BJ (cell line): ENCODE results near the gene KIF1A. TPM values are rescaled to one million over a fixed set of nuclear protein-coding genes. Genes with fewer than 3 reads are reported as not detected.

Experiments
- CTCF ChIA-PET: fragments of 350-600 bp; formaldehyde crosslinking; extraction: SDS; loops from one replicate; lab custom pipeline; 2021; ENCODE audit warnings: antibody characterized with exemption, inconsistent platforms; lab: Yijun Ruan, JAX
- POLR2A ChIA-PET: fragments of 300-600 bp; sonication (Branson Sonifier 250); formaldehyde crosslinking; extraction: SDS; loops from one replicate; lab custom pipeline; 2021; ENCODE audit warnings: antibody characterized with exemption; lab: Charles Lee
- DNase-seq: peaks from one replicate; pipeline ENCODE4 v3.0.0-alpha.2; 2011; ENCODE audit warnings: low read depth
- H3K27me3 ChIP-seq: 2 replicates; pipeline ENCODE4 v1.6.0; 2011; ENCODE audit warnings: low read length; ENCODE audit not compliant: control insufficient read depth, insufficient read depth
- H3K36me3 ChIP-seq: 2 replicates; pipeline ENCODE4 v1.5.1; 2011; ENCODE audit warnings: low read length; ENCODE audit not compliant: control insufficient read depth, insufficient read depth
- H3K4me3 ChIP-seq: 2 replicates; pipeline ENCODE4 v1.5.1; 2011; ENCODE audit warnings: low read depth, mild to moderate bottlenecking, control low read depth, low read length
- CTCF ChIP-seq: IDR thresholded peaks from 2 replicates; pipeline ENCODE4 v1.5.1; 2011; ENCODE audit warnings: low read depth, mild to moderate bottlenecking, control low read depth, inconsistent platforms, low read length, moderate library complexity; ENCODE audit not compliant: insufficient read depth
- polyA plus RNA-seq: library from polyadenylated mRNA; depleted of rRNA; stranded (reverse); fragments of >200 nt; gene quantifications from 2 replicates; pipeline ENCODE4 v1.2.3, GENCODE V29; 2011

The KIF1A gene
- polyA plus RNA-seq, 1 experiment, result 0.01 TPM

DNA sequence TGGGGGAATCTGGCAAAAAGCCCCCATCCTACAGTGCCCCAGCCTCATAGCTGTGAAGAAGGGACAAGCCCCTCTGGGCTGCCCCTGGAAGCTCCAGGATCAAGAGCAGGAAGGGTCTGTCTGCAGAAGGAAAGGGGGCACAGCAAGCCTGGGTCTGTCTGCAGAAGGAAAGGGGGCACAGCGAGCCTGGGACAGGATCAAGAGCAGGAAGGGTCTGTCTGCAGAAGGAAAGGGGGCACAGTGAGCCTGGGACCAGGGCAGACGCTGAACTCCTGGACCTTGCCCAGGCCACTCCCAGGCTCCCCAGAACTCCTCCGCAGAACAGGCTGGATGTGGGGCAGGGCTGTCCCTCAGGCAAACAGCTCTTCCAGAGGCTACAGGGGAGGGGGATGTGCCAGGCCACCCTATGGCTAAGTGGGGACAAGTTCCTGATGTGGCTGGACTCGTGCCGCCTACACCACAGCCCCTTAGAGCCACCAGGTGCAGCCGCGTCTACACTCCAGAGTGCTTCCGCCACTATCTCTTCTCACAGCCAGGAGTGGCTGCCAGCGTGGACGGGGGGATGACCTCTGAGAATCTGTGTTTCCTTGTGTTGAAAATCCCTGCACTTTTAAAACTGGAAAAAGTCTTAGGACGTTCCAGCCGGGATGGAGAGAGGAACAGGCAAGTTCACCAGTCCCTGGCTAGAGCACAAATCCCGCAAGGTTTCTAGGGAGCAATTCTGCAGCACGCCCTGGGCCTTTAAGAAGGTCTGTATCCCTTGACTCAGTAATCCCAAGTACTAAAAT is 20.8 kb downstream of the KIF1A start:
- H3K36me3 ChIP-seq, result no peaks in the 10 kb centered on the region
- no peak for TF ChIP-seq CTCF
- peaks cover 17% of the 10 kb centered on the region for H3K27me3 ChIP-seq
- DNase-seq, result no peak
- H3K4me3 ChIP-seq, result no peak overlapping the region
- CTCF ChIA-PET, result interaction anchor here (0.6 kb wide), 1 partner anchor 543 kb away, joined by 4 read pairs; no protein-coding TSS in a partner anchor
- POLR2A ChIA-PET, result no interaction called here

DNA sequence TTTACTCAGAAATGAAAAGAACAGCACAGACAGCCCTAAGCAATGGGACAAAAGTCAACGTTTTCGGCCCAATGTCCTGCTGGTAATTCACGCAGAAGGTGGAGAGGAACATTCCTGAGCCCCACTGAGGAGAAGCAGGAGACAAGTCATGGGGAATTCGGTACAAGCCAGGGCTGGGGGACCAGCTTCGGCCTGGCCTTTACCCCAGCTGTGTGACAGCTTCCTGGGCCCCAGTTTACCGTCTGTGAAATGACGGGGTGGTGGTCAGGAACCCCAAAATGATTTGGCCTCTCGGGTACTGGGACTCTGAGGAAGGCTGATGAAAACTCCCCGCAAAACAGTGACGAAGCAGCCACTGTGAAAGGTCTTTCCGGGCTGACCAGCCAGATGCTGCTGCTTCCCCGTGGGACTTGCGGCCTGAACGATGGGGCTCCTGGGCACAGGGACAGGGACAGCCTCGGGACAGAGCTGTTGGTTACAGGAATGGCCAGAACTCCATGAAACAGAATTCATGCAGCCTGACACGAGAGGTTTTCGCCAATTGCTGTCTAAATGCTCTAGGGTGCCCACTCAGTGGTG is 21.6 kb downstream of the KIF1A start:
- ChIA-PET CTCF (no interaction called here), POLR2A (no interaction called here)
- Histone ChIP-seq H3K4me3 (no peak overlapping the region), H3K27me3 (peaks cover 17% of the 10 kb centered on the region), H3K36me3 (no peaks in the 10 kb centered on the region)
- DNase-seq, result no peak
- no peak for TF ChIP-seq CTCF

DNA sequence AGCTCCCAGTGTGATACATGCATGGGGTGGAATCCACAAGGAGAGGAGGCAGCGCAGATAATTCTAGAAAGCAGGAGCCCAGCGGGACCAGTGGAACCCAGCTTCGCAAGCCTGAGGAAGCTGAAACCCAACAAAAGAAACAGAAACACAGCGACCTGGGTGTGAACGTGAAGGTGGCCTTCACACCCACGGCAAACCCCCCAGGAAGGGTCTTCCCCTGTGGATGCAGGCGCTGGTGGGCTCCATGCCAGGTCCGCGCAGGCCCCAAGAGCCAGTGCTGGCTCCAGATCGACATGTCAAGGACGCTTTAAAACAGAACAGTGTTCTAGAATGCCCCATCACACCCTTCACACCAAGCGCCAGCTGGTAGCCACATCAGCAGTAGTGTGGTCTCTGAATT is 22.1 kb downstream of the KIF1A start:
- no peak for TF ChIP-seq CTCF
- H3K36me3 ChIP-seq, result no peaks in the 10 kb centered on the region
- peaks cover 16% of the 10 kb centered on the region for H3K27me3 ChIP-seq
- no peak for DNase-seq
- no peak overlapping the region for H3K4me3 ChIP-seq
- CTCF ChIA-PET, result no interaction called here
- POLR2A ChIA-PET, result no interaction called here

DNA sequence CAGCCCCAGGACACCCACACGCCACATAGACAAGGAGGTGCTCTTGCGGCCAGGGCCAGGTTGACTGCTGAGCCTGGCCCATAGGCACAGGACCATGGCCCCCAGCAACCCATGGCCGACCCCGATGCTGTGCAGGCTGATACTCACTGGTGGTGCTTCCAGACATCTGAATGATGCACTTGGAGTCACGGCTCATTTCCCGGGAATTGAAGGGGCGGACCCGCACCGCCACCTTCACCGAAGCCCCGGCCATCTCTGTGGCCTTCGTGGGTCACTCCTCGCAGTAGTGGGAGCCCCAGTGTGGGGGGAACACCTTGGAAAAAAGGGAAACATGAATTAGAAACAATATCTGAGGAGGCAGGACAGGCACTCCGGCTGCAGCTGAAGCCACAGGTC is 22.5 kb downstream of the KIF1A start:
- no peak overlapping the region for H3K4me3 ChIP-seq
- H3K36me3 ChIP-seq, result no peaks in the 10 kb centered on the region
- peaks cover 14% of the 10 kb centered on the region for H3K27me3 ChIP-seq
- no peak for TF ChIP-seq CTCF
- no peak for DNase-seq
- CTCF ChIA-PET, result no interaction called here
- POLR2A ChIA-PET, result no interaction called here

GRCh38 chr2:240796543-240797499 is 23.2 kb downstream of the KIF1A start:
- H3K4me3 ChIP-seq, result no peak overlapping the region
- no peaks in the 10 kb centered on the region for H3K36me3 ChIP-seq
- ChIA-PET CTCF (no interaction called here), POLR2A (no interaction called here)
- DNase-seq, result no peak
- no peak for TF ChIP-seq CTCF
- H3K27me3 ChIP-seq, result peaks cover 14% of the 10 kb centered on the region
